OCI-M2 (cell line): ENCODE data around the gene NXNL1.

ENCODE experiments used
- DNase-seq: peaks from one replicate; lab custom pipeline; 2025; ENCODE audit not compliant: unreplicated experiment; lab: John Stamatoyannopoulos, UW

Gene NXNL1

DNA sequence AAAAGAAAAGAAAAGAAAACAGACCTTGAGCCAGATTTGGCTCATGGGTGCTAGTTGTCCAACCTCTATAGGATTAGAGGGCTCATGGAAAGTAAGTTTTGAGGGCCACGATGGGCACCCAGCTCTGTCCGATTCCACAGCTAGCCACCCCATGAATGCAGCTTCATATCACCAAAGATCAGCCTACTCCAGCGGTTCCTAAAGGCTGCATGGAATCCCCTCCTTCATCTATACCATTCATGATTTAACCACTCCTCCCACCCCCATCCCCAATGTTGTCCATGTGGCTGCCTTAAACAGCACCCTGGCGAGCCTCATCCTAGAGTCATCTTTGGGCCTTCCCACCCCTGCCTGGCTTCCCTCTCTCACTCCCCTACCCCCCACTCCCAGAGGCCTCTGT lies 38.8 kb downstream of the NXNL1 start:
- no peak for DNase-seq

DNA sequence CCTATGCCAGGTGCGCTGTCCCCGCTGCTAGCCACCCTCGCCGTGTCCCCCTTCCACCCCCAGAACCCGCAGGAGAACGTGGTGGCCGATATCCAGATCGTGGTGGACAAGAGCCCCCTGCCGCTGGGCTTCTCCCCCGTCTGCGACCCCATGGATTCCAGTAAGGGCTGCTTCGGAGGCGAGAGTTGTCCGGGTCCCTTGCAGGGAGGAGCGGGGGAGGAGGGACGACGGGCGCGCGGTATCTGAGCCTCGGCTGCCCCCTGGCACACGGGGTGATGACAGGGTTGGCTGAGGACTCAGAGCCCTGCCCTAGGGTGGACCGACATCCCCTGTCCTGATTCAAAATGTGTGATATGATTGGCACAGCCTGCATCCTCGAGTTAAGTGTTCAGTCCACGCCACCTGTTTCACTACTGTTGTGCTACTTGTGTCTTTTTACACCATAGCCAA lies 40.2 kb downstream of the NXNL1 start:
- no peak for DNase-seq

DNA sequence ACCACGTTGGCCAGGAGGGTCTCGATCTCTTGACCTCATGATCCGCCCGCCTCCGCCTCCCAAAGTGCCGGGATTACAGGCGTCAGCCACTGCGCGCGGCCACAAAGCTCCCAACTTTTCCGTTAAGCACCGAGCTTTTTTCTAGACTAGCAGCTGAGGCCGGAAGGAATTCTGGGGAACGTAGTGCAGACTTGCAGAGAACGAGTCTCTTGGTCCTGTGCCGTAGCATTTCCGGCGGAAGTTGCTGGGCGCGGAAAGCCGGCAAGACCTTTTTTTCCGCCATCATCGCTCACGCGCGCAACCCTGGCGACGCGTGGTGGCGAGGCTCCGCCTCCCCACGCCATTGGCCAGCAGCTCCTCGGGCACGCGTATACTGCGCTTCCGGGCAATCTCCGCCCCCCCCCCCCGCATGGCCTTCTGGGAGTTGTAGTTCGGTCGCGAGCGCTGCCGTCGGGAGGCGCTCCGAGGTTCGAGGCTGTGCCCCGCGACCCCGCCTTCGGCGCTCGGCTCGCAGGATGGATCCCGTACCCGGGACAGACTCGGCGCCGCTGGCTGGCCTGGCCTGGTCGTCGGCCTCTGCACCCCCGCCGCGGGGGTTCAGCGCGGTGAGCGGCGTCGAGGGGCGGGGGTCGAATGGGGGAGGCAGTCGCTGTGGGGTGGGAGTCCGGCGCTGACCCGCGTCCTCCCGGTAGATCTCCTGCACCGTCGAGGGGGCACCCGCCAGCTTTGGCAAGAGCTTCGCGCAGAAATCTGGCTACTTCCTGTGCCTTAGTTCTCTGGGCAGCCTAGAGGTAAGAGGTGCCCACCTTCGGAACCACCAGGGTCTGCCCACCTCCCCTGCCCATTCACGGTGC lies 40.9 kb downstream of the NXNL1 start, which contains the start of gene MVB12A:
Gene MVB12A, plus strand, starts transcription at position 427 of the 854 bp plus-strand sequence. Its CDS starts 89 bp downstream, at position 516.
- peak; percentile 88 for DNase-seq

DNA sequence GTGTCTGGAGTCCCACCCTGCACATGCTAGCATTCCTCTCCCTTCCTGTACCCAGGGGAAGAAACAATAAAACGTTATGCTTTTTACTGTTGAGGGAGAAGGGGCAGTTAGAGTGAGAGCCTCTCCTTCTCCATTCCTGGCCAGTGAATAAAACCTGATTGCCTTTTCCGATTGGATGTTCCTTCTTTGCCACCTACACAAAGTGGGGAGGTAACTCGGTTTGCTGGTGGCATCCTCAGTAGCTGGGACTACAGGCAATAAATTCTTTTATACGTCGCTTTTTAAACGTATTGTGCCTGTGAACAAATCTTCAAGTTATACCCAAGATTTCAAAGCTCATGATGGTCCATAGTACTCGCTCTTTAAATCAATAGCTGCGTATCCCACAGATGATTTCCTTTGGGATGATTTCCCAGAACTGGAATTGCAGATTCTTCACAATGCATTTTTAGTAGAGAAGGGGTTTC lies 41.5 kb downstream of the NXNL1 start:
- DNase-seq, result no peak

DNA sequence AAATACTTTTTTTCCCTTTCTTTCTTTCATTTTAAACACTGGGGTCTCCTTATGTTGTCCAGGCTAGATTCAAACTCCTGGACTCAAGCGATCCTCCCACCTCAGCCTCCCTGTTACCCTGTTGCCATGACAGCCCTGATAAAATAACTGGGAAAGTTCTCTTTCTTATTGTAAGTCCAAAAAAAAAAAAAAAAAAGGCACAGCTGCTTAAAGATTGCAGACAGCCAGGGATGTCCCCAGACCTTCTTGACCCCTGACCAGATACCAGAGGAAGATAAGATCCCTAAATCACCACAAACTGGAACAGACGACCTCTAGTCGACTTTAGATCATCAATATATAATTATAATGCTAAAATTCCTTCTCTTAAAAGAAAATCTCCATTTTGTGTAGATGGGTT lies 42.0 kb downstream of the NXNL1 start:
- DNase-seq, result no peak

DNA sequence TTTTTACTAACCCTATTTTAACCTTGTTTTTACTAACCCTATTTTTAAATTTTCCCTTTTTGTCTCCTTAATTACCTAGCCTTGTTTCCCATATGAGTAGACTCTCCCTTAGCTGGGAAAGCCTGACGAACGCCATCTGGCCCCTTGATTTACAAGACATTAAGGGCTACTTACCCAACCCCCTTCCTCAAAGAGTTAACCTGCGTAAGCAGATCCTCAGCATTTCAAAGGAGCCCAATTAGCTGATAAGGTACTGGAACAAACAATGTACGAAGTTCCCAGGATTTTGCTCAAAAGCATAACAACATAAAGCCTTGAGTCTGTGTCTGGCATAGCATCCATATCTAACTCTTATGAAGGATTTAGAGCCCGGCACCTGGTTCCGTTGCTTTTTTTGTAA lies 45.6 kb downstream of the NXNL1 start:
- DNase-seq, result no peak

DNA sequence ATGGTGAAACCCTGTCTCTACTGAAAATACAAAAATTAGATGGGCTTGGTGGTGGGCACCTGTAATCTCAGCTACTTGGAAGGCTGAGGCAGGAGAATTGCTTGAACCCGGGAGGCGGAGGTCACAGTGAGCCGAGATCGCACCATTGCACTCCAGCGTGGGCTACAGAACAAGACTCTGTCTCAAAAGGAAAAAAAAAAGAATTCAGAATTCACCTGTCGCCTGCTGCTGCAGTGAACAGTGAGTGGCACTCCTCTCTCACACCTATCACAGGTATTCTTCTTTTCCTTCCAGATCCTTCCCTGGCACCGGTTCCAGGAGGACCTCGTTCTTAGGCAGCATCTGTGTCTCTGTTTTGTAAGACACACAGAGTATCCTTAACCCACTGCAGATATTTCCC lies 46.6 kb downstream of the NXNL1 start:
- DNase-seq, result no peak

DNA sequence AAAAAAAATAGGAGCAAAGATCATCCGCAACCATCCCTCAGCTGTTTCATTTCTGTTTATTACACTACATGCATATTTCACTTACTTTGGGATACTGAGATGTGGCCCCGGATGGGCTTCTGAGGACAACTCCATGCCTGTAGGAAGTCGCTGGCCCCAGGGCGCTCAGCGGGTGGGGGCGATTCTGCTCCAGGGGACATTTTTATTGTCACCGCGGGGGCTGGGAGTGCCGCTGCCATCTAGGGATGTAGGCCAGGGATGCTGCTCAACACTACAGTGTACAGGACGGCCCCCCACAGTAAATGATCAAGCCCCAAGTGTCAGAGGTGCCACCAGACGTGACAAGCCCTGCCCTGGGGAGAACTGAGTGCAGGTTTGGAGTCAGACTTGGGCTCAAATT lies 48.9 kb downstream of the NXNL1 start:
- DNase-seq, result no peak

DNA sequence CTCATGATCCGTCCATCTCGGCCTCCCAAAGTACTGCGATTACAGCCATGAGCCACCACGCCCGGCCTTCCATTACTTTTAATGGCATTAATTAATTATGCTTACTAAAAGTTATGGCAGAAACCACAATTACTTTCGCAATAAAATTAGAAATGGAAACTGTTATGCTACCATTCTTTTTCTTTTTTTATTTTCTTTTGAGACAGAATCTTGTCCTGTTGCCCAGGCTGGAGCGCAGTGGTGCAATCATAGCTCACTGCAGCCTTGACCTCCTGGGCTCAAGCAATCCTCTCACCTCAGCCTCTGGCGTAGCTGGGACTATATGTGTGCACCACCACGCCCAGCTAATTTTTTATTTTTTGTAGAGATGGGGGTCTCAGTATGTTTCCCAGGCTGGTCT lies 50.7 kb downstream of the NXNL1 start:
- DNase-seq, result no peak

DNA sequence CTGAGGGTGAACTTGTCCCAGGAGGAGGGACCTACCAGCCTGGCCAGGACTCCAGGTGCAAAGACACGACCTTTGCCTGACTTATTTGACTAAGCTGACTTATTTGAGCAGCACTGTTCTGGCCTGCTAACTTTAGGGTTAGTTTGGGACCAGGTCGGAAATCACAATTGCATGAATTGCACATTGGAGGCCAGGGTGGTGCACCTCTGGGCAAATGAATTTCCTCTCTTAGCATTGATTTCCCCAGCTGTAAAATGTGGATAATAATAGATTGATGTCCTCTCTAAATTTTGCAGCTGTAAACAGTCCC lies 53.9 kb downstream of the NXNL1 start:
- DNase-seq, result no peak

DNA sequence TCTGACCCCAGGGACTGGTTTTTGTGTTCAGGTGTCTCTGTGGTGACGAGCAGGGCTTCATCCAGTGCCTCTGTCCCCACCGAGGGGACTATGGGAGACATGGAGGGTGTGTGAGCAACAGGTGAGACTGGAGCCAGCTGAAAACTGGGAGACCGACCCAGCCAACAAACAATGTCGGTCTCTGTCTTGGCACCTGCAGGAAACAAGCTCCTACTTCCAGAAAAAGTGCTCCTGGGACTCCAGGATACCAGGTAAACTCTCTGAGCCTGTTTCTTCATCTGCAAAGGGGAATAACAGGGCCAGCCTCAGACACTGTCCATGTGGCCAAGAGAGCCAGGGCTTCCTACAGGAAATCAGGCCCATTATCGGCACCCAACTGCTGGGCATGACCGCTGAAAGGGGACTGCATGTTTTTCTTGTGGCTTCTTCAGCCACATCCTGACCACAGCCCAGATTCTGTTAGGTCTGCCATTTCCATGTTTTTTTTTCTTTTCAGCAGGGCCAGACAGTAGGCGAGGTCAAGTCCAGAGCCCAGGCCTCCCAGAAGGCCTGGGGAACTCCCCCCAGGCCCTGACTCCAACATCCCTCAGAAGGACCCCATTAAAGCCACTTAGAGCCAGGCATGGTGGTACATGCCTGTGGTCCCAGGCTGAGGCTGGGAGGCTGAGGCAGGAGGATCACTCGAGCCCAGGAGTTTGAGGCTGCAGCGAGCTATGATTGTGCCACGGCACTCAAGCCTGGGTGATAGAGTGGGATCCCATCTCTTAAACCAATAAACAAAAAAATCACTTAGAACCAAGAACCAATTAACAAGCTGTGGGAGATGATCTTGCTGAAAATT lies 54.5 kb downstream of the NXNL1 start:
- DNase-seq, result no peak
